ENCODE measurements around the gene CDA.

DNA sequence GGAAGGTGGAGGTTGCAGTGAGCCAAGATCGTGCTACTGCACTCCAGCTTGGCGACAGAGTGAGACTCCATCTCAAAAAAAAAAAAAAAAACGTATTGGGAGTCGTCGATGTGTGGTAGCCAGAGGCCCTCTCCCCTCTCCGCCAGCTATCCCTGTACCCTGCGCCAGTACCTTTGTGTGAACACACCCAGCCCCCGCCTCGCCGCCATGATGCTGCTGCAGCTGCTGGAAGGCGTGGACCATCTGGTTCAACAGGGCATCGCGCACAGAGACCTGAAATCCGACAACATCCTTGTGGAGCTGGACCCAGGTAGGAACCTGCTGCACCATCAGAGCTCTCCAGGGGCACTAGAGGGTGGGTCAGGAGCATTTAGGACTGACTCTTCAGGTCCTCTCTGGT is 56.5 kb downstream of the CDA start:
- TF ChIP-seq, protein P1, sequence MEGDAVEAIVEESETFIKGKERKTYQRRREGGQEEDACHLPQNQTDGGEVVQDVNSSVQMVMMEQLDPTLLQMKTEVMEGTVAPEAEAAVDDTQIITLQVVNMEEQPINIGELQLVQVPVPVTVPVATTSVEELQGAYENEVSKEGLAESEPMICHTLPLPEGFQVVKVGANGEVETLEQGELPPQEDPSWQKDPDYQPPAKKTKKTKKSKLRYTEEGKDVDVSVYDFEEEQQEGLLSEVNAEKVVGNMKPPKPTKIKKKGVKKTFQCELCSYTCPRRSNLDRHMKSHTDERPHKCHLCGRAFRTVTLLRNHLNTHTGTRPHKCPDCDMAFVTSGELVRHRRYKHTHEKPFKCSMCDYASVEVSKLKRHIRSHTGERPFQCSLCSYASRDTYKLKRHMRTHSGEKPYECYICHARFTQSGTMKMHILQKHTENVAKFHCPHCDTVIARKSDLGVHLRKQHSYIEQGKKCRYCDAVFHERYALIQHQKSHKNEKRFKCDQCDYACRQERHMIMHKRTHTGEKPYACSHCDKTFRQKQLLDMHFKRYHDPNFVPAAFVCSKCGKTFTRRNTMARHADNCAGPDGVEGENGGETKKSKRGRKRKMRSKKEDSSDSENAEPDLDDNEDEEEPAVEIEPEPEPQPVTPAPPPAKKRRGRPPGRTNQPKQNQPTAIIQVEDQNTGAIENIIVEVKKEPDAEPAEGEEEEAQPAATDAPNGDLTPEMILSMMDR (IDR thresholded peaks at IDR 0.05; ENCODE audit: insufficient read depth, low read depth, low read length) = no peak
- TF ChIP-seq EZH2 (IDR thresholded peaks at IDR 0.05; ENCODE audit: insufficient read depth, low read length) = no peak
